ENCODE measurements around the gene EPHB4.

The EPHB4 gene

GRCh38 chr7:100827330-100828226, at the start of gene EPHB4 (continued):
- TF ChIP-seq SALL2 (tag by site-specific recombination; IDR thresholded peaks at IDR 0.05; ENCODE audit: borderline replicate concordance): no peak
- TF ChIP-seq ZSCAN16 (tag by site-specific recombination; IDR thresholded peaks at IDR 0.05): 0 out of 2 replicates have a peak, but pooled peaks have one; percentile 12
- no peak for TF ChIP-seq YY1 (tag by site-specific recombination; IDR thresholded peaks at IDR 0.05)
- 0 out of 2 replicates have a peak, but pooled peaks have one; percentile 24 for TF ChIP-seq ZNF449 (tag by site-specific recombination; IDR thresholded peaks at IDR 0.05)
- TF ChIP-seq ZNF37A (tag by site-specific recombination; IDR thresholded peaks at IDR 0.05): no peak
- peak; percentile 77; the same call in 1 of the 2 replicates for TF ChIP-seq KLF8 (tag by site-specific recombination; IDR thresholded peaks at IDR 0.05)
- TF ChIP-seq ZNF211 (tag by site-specific recombination; IDR thresholded peaks at IDR 0.05; ENCODE audit: low read depth): no peak
- TF ChIP-seq ZNF843 (tag by site-specific recombination; IDR thresholded peaks at IDR 0.05): no peak; the same call in none of the 2 replicates
- peak; percentile 71; the same call in 1 of the 2 replicates for TF ChIP-seq ZSCAN30 (tag by site-specific recombination; IDR thresholded peaks at IDR 0.05)
- TF ChIP-seq ZNF701 (tag by site-specific recombination; IDR thresholded peaks at IDR 0.05): no peak
- TF ChIP-seq ZNF423 (tag by site-specific recombination; IDR thresholded peaks at IDR 0.05): peak; percentile 48; the same call in 1 of the 2 replicates
- no peak for TF ChIP-seq ZNF639 (tag by site-specific recombination; IDR thresholded peaks at IDR 0.05)
- TF ChIP-seq, protein P1, sequence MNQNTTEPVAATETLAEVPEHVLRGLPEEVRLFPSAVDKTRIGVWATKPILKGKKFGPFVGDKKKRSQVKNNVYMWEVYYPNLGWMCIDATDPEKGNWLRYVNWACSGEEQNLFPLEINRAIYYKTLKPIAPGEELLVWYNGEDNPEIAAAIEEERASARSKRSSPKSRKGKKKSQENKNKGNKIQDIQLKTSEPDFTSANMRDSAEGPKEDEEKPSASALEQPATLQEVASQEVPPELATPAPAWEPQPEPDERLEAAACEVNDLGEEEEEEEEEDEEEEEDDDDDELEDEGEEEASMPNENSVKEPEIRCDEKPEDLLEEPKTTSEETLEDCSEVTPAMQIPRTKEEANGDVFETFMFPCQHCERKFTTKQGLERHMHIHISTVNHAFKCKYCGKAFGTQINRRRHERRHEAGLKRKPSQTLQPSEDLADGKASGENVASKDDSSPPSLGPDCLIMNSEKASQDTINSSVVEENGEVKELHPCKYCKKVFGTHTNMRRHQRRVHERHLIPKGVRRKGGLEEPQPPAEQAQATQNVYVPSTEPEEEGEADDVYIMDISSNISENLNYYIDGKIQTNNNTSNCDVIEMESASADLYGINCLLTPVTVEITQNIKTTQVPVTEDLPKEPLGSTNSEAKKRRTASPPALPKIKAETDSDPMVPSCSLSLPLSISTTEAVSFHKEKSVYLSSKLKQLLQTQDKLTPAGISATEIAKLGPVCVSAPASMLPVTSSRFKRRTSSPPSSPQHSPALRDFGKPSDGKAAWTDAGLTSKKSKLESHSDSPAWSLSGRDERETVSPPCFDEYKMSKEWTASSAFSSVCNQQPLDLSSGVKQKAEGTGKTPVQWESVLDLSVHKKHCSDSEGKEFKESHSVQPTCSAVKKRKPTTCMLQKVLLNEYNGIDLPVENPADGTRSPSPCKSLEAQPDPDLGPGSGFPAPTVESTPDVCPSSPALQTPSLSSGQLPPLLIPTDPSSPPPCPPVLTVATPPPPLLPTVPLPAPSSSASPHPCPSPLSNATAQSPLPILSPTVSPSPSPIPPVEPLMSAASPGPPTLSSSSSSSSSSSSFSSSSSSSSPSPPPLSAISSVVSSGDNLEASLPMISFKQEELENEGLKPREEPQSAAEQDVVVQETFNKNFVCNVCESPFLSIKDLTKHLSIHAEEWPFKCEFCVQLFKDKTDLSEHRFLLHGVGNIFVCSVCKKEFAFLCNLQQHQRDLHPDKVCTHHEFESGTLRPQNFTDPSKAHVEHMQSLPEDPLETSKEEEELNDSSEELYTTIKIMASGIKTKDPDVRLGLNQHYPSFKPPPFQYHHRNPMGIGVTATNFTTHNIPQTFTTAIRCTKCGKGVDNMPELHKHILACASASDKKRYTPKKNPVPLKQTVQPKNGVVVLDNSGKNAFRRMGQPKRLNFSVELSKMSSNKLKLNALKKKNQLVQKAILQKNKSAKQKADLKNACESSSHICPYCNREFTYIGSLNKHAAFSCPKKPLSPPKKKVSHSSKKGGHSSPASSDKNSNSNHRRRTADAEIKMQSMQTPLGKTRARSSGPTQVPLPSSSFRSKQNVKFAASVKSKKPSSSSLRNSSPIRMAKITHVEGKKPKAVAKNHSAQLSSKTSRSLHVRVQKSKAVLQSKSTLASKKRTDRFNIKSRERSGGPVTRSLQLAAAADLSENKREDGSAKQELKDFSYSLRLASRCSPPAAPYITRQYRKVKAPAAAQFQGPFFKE (tag by site-specific recombination; IDR thresholded peaks at IDR 0.05; ENCODE audit: borderline replicate concordance): no peak
- peak; percentile 7; the same call in 1 of the 2 replicates for TF ChIP-seq ZNF280D (tag by site-specific recombination; IDR thresholded peaks at IDR 0.05)
- TF ChIP-seq, protein P2, sequence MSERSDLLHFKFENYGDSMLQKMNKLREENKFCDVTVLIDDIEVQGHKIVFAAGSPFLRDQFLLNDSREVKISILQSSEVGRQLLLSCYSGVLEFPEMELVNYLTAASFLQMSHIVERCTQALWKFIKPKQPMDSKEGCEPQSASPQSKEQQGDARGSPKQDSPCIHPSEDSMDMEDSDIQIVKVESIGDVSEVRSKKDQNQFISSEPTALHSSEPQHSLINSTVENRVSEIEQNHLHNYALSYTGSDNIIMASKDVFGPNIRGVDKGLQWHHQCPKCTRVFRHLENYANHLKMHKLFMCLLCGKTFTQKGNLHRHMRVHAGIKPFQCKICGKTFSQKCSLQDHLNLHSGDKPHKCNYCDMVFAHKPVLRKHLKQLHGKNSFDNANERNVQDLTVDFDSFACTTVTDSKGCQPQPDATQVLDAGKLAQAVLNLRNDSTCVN (tag by site-specific recombination; optimal IDR thresholded peaks at IDR 0.05): peak; percentile 84
- no peak for TF ChIP-seq FEZF1 (tag by site-specific recombination; IDR thresholded peaks at IDR 0.05)
- TF ChIP-seq ZNF830 (tag by site-specific recombination; IDR thresholded peaks at IDR 0.05; ENCODE audit: low read depth): no peak
- 0 out of 2 replicates have a peak, but pooled peaks have one; percentile 39 for TF ChIP-seq ZNF660 (tag by site-specific recombination; IDR thresholded peaks at IDR 0.05)
- no peak for TF ChIP-seq ZNF596 (tag by site-specific recombination; IDR thresholded peaks at IDR 0.05)
- TF ChIP-seq ZNF112 (tag by site-specific recombination; IDR thresholded peaks at IDR 0.05): no peak
- no peak; the same call in 1 of the 2 replicates for TF ChIP-seq PRDM4 (tag by site-specific recombination; IDR thresholded peaks at IDR 0.05)
- TF ChIP-seq ZNF266 (tag by site-specific recombination; IDR thresholded peaks at IDR 0.05; ENCODE audit: low read depth): no peak
